Measurements from ENCODE around the gene CD33.

- TF ChIP-seq CTCF (IDR thresholded peaks at IDR 0.05; ENCODE audit: low read length) (no peak), EZH2 (optimal IDR thresholded peaks at IDR 0.05; ENCODE audit: low read depth, low read length) (no peak), EZH2phosphoT487 (IDR thresholded peaks at IDR 0.05; ENCODE audit: low read length) (no peak)
These were observed 39.6 kb upstream of the CD33 start for GRCh38 chr19:51185069-51185867.

All from MM.1S (cell line).